Mesenchymal stem cell (in vitro differentiated cells and primary cell): ENCODE data around the gene ABCG1.

Experiments used
- DNase-seq: peaks from one replicate; pipeline ENCODE4 v3.0.0-alpha.2; 2013
- H2AFZ ChIP-seq: one replicate; pipeline ENCODE4 v1.6.1; 2013; ENCODE audit warnings: low read depth, mild to moderate bottlenecking, control low read depth, inconsistent platforms, low read length, moderate library complexity
- H2AK5ac ChIP-seq: 2 replicates; pipeline ENCODE4 v1.6.1; 2013; ENCODE audit warnings: low read length, moderate library complexity, mild to moderate bottlenecking, inconsistent platforms; ENCODE audit not compliant: severe bottlenecking
- H2BK120ac ChIP-seq: one replicate; pipeline ENCODE4 v1.6.1; 2013; ENCODE audit warnings: low read depth, mild to moderate bottlenecking, inconsistent platforms, low read length, moderate library complexity
- H2BK12ac ChIP-seq, 2 experiments: one replicate each; pipeline ENCODE4 v1.6.1; 2013; ENCODE audit warnings: inconsistent platforms in 2 of 2, low read length in 2 of 2, mild to moderate bottlenecking in 2 of 2, moderate library complexity in 2 of 2, control low read depth in 1 of 2
- H2BK15ac ChIP-seq: one replicate; pipeline ENCODE4 v1.6.1; 2013; ENCODE audit warnings: mild to moderate bottlenecking, low read depth, inconsistent platforms; ENCODE audit not compliant: poor library complexity, severe bottlenecking
- H2BK5ac ChIP-seq: 2 replicates; pipeline ENCODE4 v1.6.1; 2013; ENCODE audit warnings: low read depth, mild to moderate bottlenecking, low read length, control low read depth, inconsistent platforms; ENCODE audit not compliant: poor library complexity, severe bottlenecking
- H3K14ac ChIP-seq, 2 experiments: one replicate each; pipeline ENCODE4 v1.6.1; 2013; ENCODE audit warnings: inconsistent platforms in 2 of 2, low read length in 2 of 2, control low read depth in 1 of 2, mild to moderate bottlenecking in 1 of 2, moderate library complexity in 1 of 2
- H3K18ac ChIP-seq, 2 experiments: one replicate each; pipeline ENCODE4 v1.6.1; 2013; ENCODE audit warnings: inconsistent platforms in 2 of 2, low read length in 2 of 2, control low read depth in 1 of 2, low read depth in 1 of 2, mild to moderate bottlenecking in 1 of 2
- H3K23ac ChIP-seq, 2 experiments: one replicate each; pipeline ENCODE4 v1.6.1; 2013; ENCODE audit warnings: inconsistent platforms in 2 of 2, low read length in 2 of 2, mild to moderate bottlenecking in 2 of 2, moderate library complexity in 2 of 2, control low read depth in 1 of 2
- H3K27ac ChIP-seq: 2 replicates; pipeline ENCODE4 v1.5.1; 2013; ENCODE audit warnings: mild to moderate bottlenecking, moderate library complexity, low read length, control low read depth, inconsistent platforms; ENCODE audit not compliant: poor library complexity, severe bottlenecking
- H3K27me3 ChIP-seq, 2 experiments: 2 replicates each; pipeline versions ENCODE4 v1.6.1 to v1.7.0; 2013; ENCODE audit warnings: low read length in 2 of 2, mild to moderate bottlenecking in 2 of 2, moderate library complexity in 2 of 2, control low read depth in 1 of 2, inconsistent platforms in 1 of 2; ENCODE audit not compliant: control insufficient read depth in 1 of 2, insufficient read depth in 1 of 2
- H3K36me3 ChIP-seq, 2 experiments: 2 replicates each; pipeline versions ENCODE4 v1.6.1 to v1.7.0; 2013; ENCODE audit warnings: low read length in 2 of 2, control low read depth in 1 of 2, inconsistent platforms in 1 of 2, low read depth in 1 of 2, mild to moderate bottlenecking in 1 of 2; ENCODE audit not compliant: insufficient read depth in 2 of 2, control insufficient read depth in 1 of 2
- H3K4ac ChIP-seq, 2 experiments: one replicate each; pipeline ENCODE4 v1.6.1; 2013; ENCODE audit warnings: inconsistent platforms in 2 of 2, low read length in 2 of 2, mild to moderate bottlenecking in 2 of 2, moderate library complexity in 2 of 2, control low read depth in 1 of 2, low read depth in 1 of 2
- H3K4me1 ChIP-seq: 2 replicates; pipeline ENCODE4 v1.6.1; 2013; ENCODE audit warnings: low read depth, low read length, control low read depth; ENCODE audit not compliant: control insufficient read depth, insufficient read depth
- H3K4me2 ChIP-seq: 2 replicates; pipeline ENCODE4 v1.6.1; 2013; ENCODE audit warnings: low read length, mild to moderate bottlenecking, inconsistent platforms; ENCODE audit not compliant: poor library complexity, severe bottlenecking
- H3K4me3 ChIP-seq, 2 experiments: 2 replicates each; pipeline versions ENCODE4 v1.5.1 to v1.7.0; 2013; ENCODE audit warnings: low read length in 2 of 2, mild to moderate bottlenecking in 2 of 2, control low read depth in 1 of 2, low read depth in 1 of 2; ENCODE audit not compliant: insufficient read depth in 1 of 2
- H3K79me1 ChIP-seq: replicated peaks from 2 replicates; pipeline ENCODE4 v1.6.1; 2013; ENCODE audit warnings: mild to moderate bottlenecking, control low read depth, low read length, inconsistent platforms; ENCODE audit not compliant: poor library complexity, severe bottlenecking
- H3K9ac ChIP-seq: 2 replicates; pipeline ENCODE4 v1.7.0; 2013; ENCODE audit warnings: mild to moderate bottlenecking, low read length, moderate library complexity
- H3K9me3 ChIP-seq: 2 replicates; pipeline ENCODE4 v1.7.0; 2013; ENCODE audit warnings: mild to moderate bottlenecking, low read length; ENCODE audit not compliant: control insufficient read depth
- H4K8ac ChIP-seq: one replicate; pipeline ENCODE4 v1.6.1; 2013; ENCODE audit warnings: inconsistent platforms, mild to moderate bottlenecking, low read length, moderate library complexity
- H4K91ac ChIP-seq: one replicate; pipeline ENCODE4 v1.6.1; 2013; ENCODE audit warnings: mild to moderate bottlenecking, low read length, inconsistent platforms
- WGBS: methylation state at CpG from one replicate; pipeline ENCODE4 v1.1.7; 2013; ENCODE audit warnings: mixed read lengths; 5-methylcytosine and 5-hydroxymethylcytosine counted together

The ABCG1 gene

GRCh38 chr21:42186591-42186990 lies 32.3 kb upstream of the ABCG1 start:
- Histone ChIP-seq H2BK5ac (no peak overlapping the region), H3K18ac (no peak overlapping the region), H3K9me3 (no peaks in the 10 kb centered on the region), H2AK5ac (no peak overlapping the region), H3K23ac (no peak overlapping the region), H3K4me2 (no peak overlapping the region), H3K14ac (no peak overlapping the region), H3K79me1 (no peaks in the 10 kb centered on the region), H2BK120ac (no peak overlapping the region), H3K4me1 (no peaks in the 10 kb centered on the region), H2AFZ (no peak overlapping the region), H3K4ac (no peak overlapping the region), H4K8ac (no peak overlapping the region), H3K9ac (no peak overlapping the region), H3K36me3 (no peaks in the 10 kb centered on the region), H3K27me3 (peaks cover 7 to 26% of the 10 kb centered on the region in 2 experiments), H4K91ac (no peak overlapping the region), H3K4me3 (no peak overlapping the region), H2BK12ac (no peak overlapping the region), H2BK15ac (no peak overlapping the region), H3K27ac (no peak overlapping the region)
- no peak for DNase-seq
- 69% methylated on average over 2 of the region's 2 CpGs for WGBS

GRCh38 chr21:42187976-42188653 lies 30.8 kb upstream of the ABCG1 start:
- 83% methylated on average over 8 of the region's 8 CpGs for WGBS
- Histone ChIP-seq H3K27ac (no peak overlapping the region), H2BK5ac (no peak overlapping the region)

GRCh38 chr21:42188663-42189062 lies 30.3 kb upstream of the ABCG1 start:
- no peak overlapping the region for H3K14ac ChIP-seq
- no peak overlapping the region for H2BK15ac ChIP-seq
- 83% methylated on average over 4 of the region's 4 CpGs for WGBS
- no peak overlapping the region for H2BK5ac ChIP-seq
- no peak overlapping the region for H4K8ac ChIP-seq
- H3K27ac ChIP-seq, result no peak overlapping the region
- H2AFZ ChIP-seq, result no peak overlapping the region
- no peaks in the 10 kb centered on the region for H3K4me1 ChIP-seq
- no peaks in the 10 kb centered on the region for H3K36me3 ChIP-seq
- no peak overlapping the region for H3K4me2 ChIP-seq
- no peaks in the 10 kb centered on the region for H3K79me1 ChIP-seq
- no peak overlapping the region for H3K23ac ChIP-seq
- no peak for DNase-seq
- H3K9me3 ChIP-seq, result no peaks in the 10 kb centered on the region
- no peak overlapping the region for H2AK5ac ChIP-seq
- no peak overlapping the region for H2BK12ac ChIP-seq
- H3K27me3 ChIP-seq, result peaks cover 21 to 38% of the 10 kb centered on the region in 2 experiments
- H3K18ac ChIP-seq, result no peak overlapping the region
- H3K9ac ChIP-seq, result no peak overlapping the region
- H3K4me3 ChIP-seq, result no peak overlapping the region
- no peak overlapping the region for H3K4ac ChIP-seq
- H4K91ac ChIP-seq, result no peak overlapping the region
- no peak overlapping the region for H2BK120ac ChIP-seq

More at GRCh38 chr21:42187976-42188653, 30.8 kb upstream of the ABCG1 start:
- Histone ChIP-seq H2BK120ac (no peak overlapping the region), H2BK15ac (no peak overlapping the region), H3K14ac (no peak overlapping the region), H3K4me1 (no peaks in the 10 kb centered on the region), H3K4me2 (no peak overlapping the region), H2AK5ac (no peak overlapping the region), H3K4ac (no peak overlapping the region), H3K79me1 (no peaks in the 10 kb centered on the region), H3K18ac (no peak overlapping the region), H3K27me3 (peaks cover 20 to 32% of the 10 kb centered on the region in 2 experiments), H3K23ac (no peak overlapping the region), H4K8ac (no peak overlapping the region), H3K9ac (peak overlapping the region; percentile 19), H4K91ac (no peak overlapping the region), H2BK12ac (no peak overlapping the region), H2AFZ (no peak overlapping the region), H3K36me3 (no peaks in the 10 kb centered on the region), H3K4me3 (no peak overlapping the region), H3K9me3 (no peaks in the 10 kb centered on the region)
- DNase-seq, result no peak

GRCh38 chr21:42189431-42189830 lies 29.5 kb upstream of the ABCG1 start:
- Histone ChIP-seq H3K4me2 (no peak overlapping the region), H3K9ac (no peak overlapping the region), H3K23ac (no peak overlapping the region), H3K14ac (no peak overlapping the region), H3K4me3 (no peak overlapping the region), H2AFZ (no peak overlapping the region), H2AK5ac (no peak overlapping the region), H3K18ac (no peak overlapping the region), H4K8ac (no peak overlapping the region), H3K4me1 (no peaks in the 10 kb centered on the region), H3K9me3 (no peaks in the 10 kb centered on the region), H3K4ac (no peak overlapping the region), H2BK12ac (no peak overlapping the region), H3K27me3 (peaks cover 21 to 42% of the 10 kb centered on the region in 2 experiments), H3K79me1 (no peaks in the 10 kb centered on the region), H2BK15ac (no peak overlapping the region), H3K36me3 (no peaks in the 10 kb centered on the region), H3K27ac (no peak overlapping the region), H4K91ac (no peak overlapping the region), H2BK5ac (no peak overlapping the region), H2BK120ac (no peak overlapping the region)
- WGBS, result 100% methylated on average over 1 of the region's 1 CpG
- DNase-seq, result no peak
